ENCODE data around the gene HAAO.

The HAAO gene

GRCh38 chr2:42809131-42809818, 16.9 kb upstream of the HAAO start:
- in situ Hi-C loops (cut with MboI; ENCODE audit: low sequenced_read_pairs): no loop called here
- Histone ChIP-seq H3K36me3 (replicated peaks) (no peaks in the 10 kb centered on the region), H3K4me1 (peaks cover 12% of the 10 kb centered on the region), H3K4me3 (peak overlapping the region; percentile 38), H3K27me3 (ENCODE audit: low read depth) (no peaks in the 10 kb centered on the region), H3K9me3 (no peaks in the 10 kb centered on the region)
- DNase-seq (ENCODE audit: low spot score in 2 of 2): no peak

- in situ Hi-C loops (cut with MboI; ENCODE audit: low sequenced_read_pairs): no loop called here
- Histone ChIP-seq H3K36me3 (replicated peaks) (no peaks in the 10 kb centered on the region), H3K27me3 (ENCODE audit: low read depth) (no peaks in the 10 kb centered on the region), H3K9me3 (no peaks in the 10 kb centered on the region), H3K4me3 (no peak overlapping the region), H3K4me1 (peaks cover 12% of the 10 kb centered on the region)
- no peak for DNase-seq (ENCODE audit: low spot score in 2 of 2)
Observed at GRCh38 chr2:42808301-42808700, 15.9 kb upstream of the HAAO start.

GRCh38 chr2:42806786-42807185, 14.4 kb upstream of the HAAO start:
- in situ Hi-C loops (cut with MboI; ENCODE audit: low sequenced_read_pairs): no loop called here
- peaks cover 12% of the 10 kb centered on the region for H3K4me1 ChIP-seq
- DNase-seq (ENCODE audit: low spot score in 2 of 2): no peak

GRCh38 chr2:42804891-42805290, 12.5 kb upstream of the HAAO start:
- H3K4me3 ChIP-seq: no peak overlapping the region
- H3K9me3 ChIP-seq: no peaks in the 10 kb centered on the region
- no peak for DNase-seq (ENCODE audit: low spot score in 2 of 2)
- H3K27me3 ChIP-seq (ENCODE audit: low read depth): no peaks in the 10 kb centered on the region
- H3K36me3 ChIP-seq (replicated peaks): no peaks in the 10 kb centered on the region
- in situ Hi-C loops (cut with MboI; ENCODE audit: low sequenced_read_pairs): no loop called here
- H3K4me1 ChIP-seq: peaks cover 6% of the 10 kb centered on the region

More at GRCh38 chr2:42806786-42807185, 14.4 kb upstream of the HAAO start:
- H3K4me3 ChIP-seq: no peak overlapping the region
- no peaks in the 10 kb centered on the region for H3K36me3 ChIP-seq (replicated peaks)
- no peaks in the 10 kb centered on the region for H3K9me3 ChIP-seq
- no peaks in the 10 kb centered on the region for H3K27me3 ChIP-seq (ENCODE audit: low read depth)

GRCh38 chr2:42804338-42804737, 12.0 kb upstream of the HAAO start:
- in situ Hi-C loops (cut with MboI; ENCODE audit: low sequenced_read_pairs): no loop called here
- no peaks in the 10 kb centered on the region for H3K36me3 ChIP-seq (replicated peaks)
- H3K27me3 ChIP-seq (ENCODE audit: low read depth): no peaks in the 10 kb centered on the region
- H3K9me3 ChIP-seq: no peaks in the 10 kb centered on the region
- no peak overlapping the region for H3K4me3 ChIP-seq
- H3K4me1 ChIP-seq: peaks cover 3% of the 10 kb centered on the region
- DNase-seq (ENCODE audit: low spot score in 2 of 2): no peak

GRCh38 chr2:42802150-42802549, 9.8 kb upstream of the HAAO start:
- in situ Hi-C loops (cut with MboI; ENCODE audit: low sequenced_read_pairs): no loop called here
- no peak for DNase-seq (ENCODE audit: low spot score in 2 of 2)
- Histone ChIP-seq H3K4me3 (no peak overlapping the region), H3K9me3 (no peaks in the 10 kb centered on the region), H3K36me3 (replicated peaks) (no peaks in the 10 kb centered on the region), H3K27me3 (ENCODE audit: low read depth) (no peaks in the 10 kb centered on the region), H3K4me1 (no peaks in the 10 kb centered on the region)

- DNase-seq (ENCODE audit: low spot score in 2 of 2): no peak
- in situ Hi-C loops (cut with MboI; ENCODE audit: low sequenced_read_pairs): no loop called here
- Histone ChIP-seq H3K36me3 (replicated peaks) (no peaks in the 10 kb centered on the region), H3K9me3 (no peaks in the 10 kb centered on the region), H3K4me3 (no peak overlapping the region), H3K27me3 (ENCODE audit: low read depth) (no peaks in the 10 kb centered on the region), H3K4me1 (no peaks in the 10 kb centered on the region)
Observed at GRCh38 chr2:42801381-42801780, 9.0 kb upstream of the HAAO start.

- DNase-seq (ENCODE audit: low spot score in 2 of 2): no peak
- Histone ChIP-seq H3K9me3 (no peaks in the 10 kb centered on the region), H3K4me3 (no peak overlapping the region), H3K27me3 (ENCODE audit: low read depth) (no peaks in the 10 kb centered on the region), H3K36me3 (replicated peaks) (no peaks in the 10 kb centered on the region), H3K4me1 (no peaks in the 10 kb centered on the region)
- in situ Hi-C loops (cut with MboI; ENCODE audit: low sequenced_read_pairs): no loop called here
Observed at GRCh38 chr2:42800981-42801380, 8.6 kb upstream of the HAAO start.

- in situ Hi-C loops (cut with MboI; ENCODE audit: low sequenced_read_pairs): no loop called here
- Histone ChIP-seq H3K9me3 (no peaks in the 10 kb centered on the region), H3K36me3 (replicated peaks) (no peaks in the 10 kb centered on the region), H3K4me1 (no peaks in the 10 kb centered on the region), H3K4me3 (no peak overlapping the region), H3K27me3 (ENCODE audit: low read depth) (no peaks in the 10 kb centered on the region)
- DNase-seq (ENCODE audit: low spot score in 2 of 2): no peak
Observed at GRCh38 chr2:42800461-42800962, 8.1 kb upstream of the HAAO start.

- DNase-seq (ENCODE audit: low spot score in 2 of 2): no peak
- no peaks in the 10 kb centered on the region for H3K27me3 ChIP-seq (ENCODE audit: low read depth)
- in situ Hi-C loops (cut with MboI; ENCODE audit: low sequenced_read_pairs): no loop called here
Observed at GRCh38 chr2:42799881-42800280, 7.5 kb upstream of the HAAO start.

GRCh38 chr2:42797281-42797680, 4.9 kb upstream of the HAAO start:
- in situ Hi-C loops (cut with MboI; ENCODE audit: low sequenced_read_pairs): no loop called here

More at GRCh38 chr2:42799881-42800280, 7.5 kb upstream of the HAAO start:
- H3K4me1 ChIP-seq: peaks cover 1% of the 10 kb centered on the region
- H3K4me3 ChIP-seq: no peak overlapping the region
- H3K9me3 ChIP-seq: no peaks in the 10 kb centered on the region
- no peaks in the 10 kb centered on the region for H3K36me3 ChIP-seq (replicated peaks)

GRCh38 chr2:42796427-42797248, 4.3 kb upstream of the HAAO start:
- Histone ChIP-seq H3K4me3 (no peak overlapping the region), H3K36me3 (replicated peaks) (no peaks in the 10 kb centered on the region; the same call in 1 of the 2 replicates), H3K4me1 (peaks cover 17% of the 10 kb centered on the region), H3K27me3 (ENCODE audit: low read depth) (no peaks in the 10 kb centered on the region), H3K9me3 (no peaks in the 10 kb centered on the region)
- no peak for DNase-seq (ENCODE audit: low spot score in 2 of 2)
- in situ Hi-C loops (cut with MboI; ENCODE audit: low sequenced_read_pairs): no loop called here

More at GRCh38 chr2:42797281-42797680, 4.9 kb upstream of the HAAO start:
- no peak for DNase-seq (ENCODE audit: low spot score in 2 of 2)
- Histone ChIP-seq H3K27me3 (ENCODE audit: low read depth) (no peaks in the 10 kb centered on the region), H3K4me3 (no peak overlapping the region), H3K4me1 (peaks cover 13% of the 10 kb centered on the region), H3K9me3 (no peaks in the 10 kb centered on the region), H3K36me3 (replicated peaks) (no peaks in the 10 kb centered on the region; the same call in 1 of the 2 replicates)

GRCh38 chr2:42795841-42796301, 3.5 kb upstream of the HAAO start:
- no peak for DNase-seq (ENCODE audit: low spot score in 2 of 2)

GRCh38 chr2:42795275-42795674, 2.9 kb upstream of the HAAO start:
- Histone ChIP-seq H3K27me3 (ENCODE audit: low read depth) (no peaks in the 10 kb centered on the region), H3K4me3 (no peak overlapping the region), H3K36me3 (replicated peaks) (no peaks in the 10 kb centered on the region; the same call in 1 of the 2 replicates), H3K4me1 (peaks cover 21% of the 10 kb centered on the region), H3K9me3 (no peaks in the 10 kb centered on the region)
- in situ Hi-C loops (cut with MboI; ENCODE audit: low sequenced_read_pairs): no loop called here
- no peak for DNase-seq (ENCODE audit: low spot score in 2 of 2)

More at GRCh38 chr2:42795841-42796301, 3.5 kb upstream of the HAAO start:
- no peaks in the 10 kb centered on the region; the same call in 1 of the 2 replicates for H3K36me3 ChIP-seq (replicated peaks)
- no peak overlapping the region for H3K4me3 ChIP-seq
- no peaks in the 10 kb centered on the region for H3K27me3 ChIP-seq (ENCODE audit: low read depth)
- in situ Hi-C loops (cut with MboI; ENCODE audit: low sequenced_read_pairs): no loop called here
- H3K4me1 ChIP-seq: peaks cover 21% of the 10 kb centered on the region
- no peaks in the 10 kb centered on the region for H3K9me3 ChIP-seq
